K562 (cell line): ENCODE data around the gene COPS6. TPM values are rescaled to one million over a fixed set of nuclear protein-coding genes. Genes with fewer than 3 reads are reported as not detected.

Source experiments
- ELF4 ChIP-seq: fragments of 450-650 bp; formaldehyde crosslinking; IDR thresholded peaks from 2 replicates; pipeline ENCODE4 v1.4.0; 2022; ENCODE audit warnings: missing genetic modification characterization
- HNRNPK ChIP-seq: fragments of 200-400 bp; formaldehyde crosslinking; IDR thresholded peaks from one replicate; pipeline ENCODE4 v1.6.1; 2018; ENCODE audit warnings: mild to moderate bottlenecking, low read depth, low read length; ENCODE audit not compliant: poor library complexity, severe bottlenecking
- KDM2B ChIP-seq: fragments of 250-450 bp; sonication (Bioruptor Pico); IDR thresholded peaks from 2 replicates; pipeline ENCODE4 v1.8.0; 2021; ENCODE audit warnings: mild to moderate bottlenecking, moderate library complexity
- MBD2 ChIP-seq: sonication (generic); IDR thresholded peaks from 2 replicates; pipeline ENCODE4 v1.6.1; 2016; ENCODE audit warnings: low read depth, borderline replicate concordance
- REST ChIP-seq, 2 experiments: fragments of 450-650 bp; formaldehyde crosslinking in 1 of 2; IDR thresholded peaks; 2 replicates each; pipeline versions ENCODE4 v1.4.0 to v1.6.1; 2014 to 2020; ENCODE audit warnings: mild to moderate bottlenecking in 2 of 2, borderline replicate concordance in 1 of 2, low read depth in 1 of 2
- SIN3B ChIP-seq: fragments of 450-650 bp; IDR thresholded peaks from 2 replicates; pipeline ENCODE4 v1.6.1; 2017; ENCODE audit warnings: low read depth, mild to moderate bottlenecking, moderate library complexity
- polyA plus RNA-seq, 8 experiments: library from polyadenylated mRNA; depleted of rRNA in 4 of 8; stranded (reverse) in 5 of 8; unstranded in 3 of 8; fragments of >200 nt; fragmentation: Nextera tagmentation in 2 of 8; fragmentation: Illumina TruSeq in 1 of 8; extraction: Ambion mirVana in 2 of 8; extraction: Trizol in 1 of 8; gene quantifications; 2 replicates each; pipeline versions ENCODE4 v1.2.1 to v1.2.3, GENCODE V29; 2011 to 2014; ENCODE audit warnings: inconsistent platforms in 1 of 8, missing spikeins in 1 of 8
- total RNA-seq, 7 experiments: library from RNA; depleted of rRNA in 6 of 7; stranded (reverse); fragments of >200 nt in 6 of 7; fragmentation: Illumina TruSeq in 2 of 7; extraction: Trizol in 2 of 7; gene quantifications; 2 replicates each; pipeline versions ENCODE4 v1.2.1 to v1.2.3, GENCODE V29; 2011 to 2021; ENCODE audit warnings: low replicate concordance in 1 of 7
- TF ChIP-seq, protein P1 (sequence below): fragments of 250-450 bp; sonication (Bioruptor Pico); IDR thresholded peaks from 2 replicates; pipeline ENCODE4 v1.5.0; 2020; ENCODE audit warnings: mild to moderate bottlenecking
- TF ChIP-seq, protein P2 (sequence below): sonication (generic); formaldehyde crosslinking; IDR thresholded peaks from 2 replicates; pipeline ENCODE4 v1.8.0; 2022; ENCODE audit warnings: mild to moderate bottlenecking, missing genetic modification reagents

The COPS6 gene
- total and polyA plus RNA-seq, 9 of the 15 experiments (the other 6 are each of a cell fraction or from before 2014, with no cell fraction given): 63.0 to 331 (median 168) TPM

- TF ChIP-seq, protein P1, sequence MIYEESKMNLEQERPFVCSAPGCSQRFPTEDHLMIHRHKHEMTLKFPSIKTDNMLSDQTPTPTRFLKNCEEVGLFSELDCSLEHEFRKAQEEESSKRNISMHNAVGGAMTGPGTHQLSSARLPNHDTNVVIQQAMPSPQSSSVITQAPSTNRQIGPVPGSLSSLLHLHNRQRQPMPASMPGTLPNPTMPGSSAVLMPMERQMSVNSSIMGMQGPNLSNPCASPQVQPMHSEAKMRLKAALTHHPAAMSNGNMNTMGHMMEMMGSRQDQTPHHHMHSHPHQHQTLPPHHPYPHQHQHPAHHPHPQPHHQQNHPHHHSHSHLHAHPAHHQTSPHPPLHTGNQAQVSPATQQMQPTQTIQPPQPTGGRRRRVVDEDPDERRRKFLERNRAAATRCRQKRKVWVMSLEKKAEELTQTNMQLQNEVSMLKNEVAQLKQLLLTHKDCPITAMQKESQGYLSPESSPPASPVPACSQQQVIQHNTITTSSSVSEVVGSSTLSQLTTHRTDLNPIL (CRISPR knock-in tag): no peak
- TF ChIP-seq HNRNPK: no peak
- TF ChIP-seq REST (IDR thresholded peaks at IDR 0.05; ENCODE audit: borderline replicate concordance): no peak
- no peak for TF ChIP-seq REST (CRISPR knock-in tag; IDR thresholded peaks at IDR 0.05; ENCODE audit: low read depth)
- TF ChIP-seq MBD2: no peak
- no peak for TF ChIP-seq ELF4
- TF ChIP-seq KDM2B (CRISPR knock-in tag): no peak
- TF ChIP-seq SIN3B: no peak
- TF ChIP-seq, protein P2, sequence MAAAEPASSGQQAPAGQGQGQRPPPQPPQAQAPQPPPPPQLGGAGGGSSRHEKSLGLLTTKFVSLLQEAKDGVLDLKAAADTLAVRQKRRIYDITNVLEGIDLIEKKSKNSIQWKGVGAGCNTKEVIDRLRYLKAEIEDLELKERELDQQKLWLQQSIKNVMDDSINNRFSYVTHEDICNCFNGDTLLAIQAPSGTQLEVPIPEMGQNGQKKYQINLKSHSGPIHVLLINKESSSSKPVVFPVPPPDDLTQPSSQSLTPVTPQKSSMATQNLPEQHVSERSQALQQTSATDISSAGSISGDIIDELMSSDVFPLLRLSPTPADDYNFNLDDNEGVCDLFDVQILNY (CRISPR knock-in tag): no peak
These were observed 7.7 kb upstream of the COPS6 start (continued) for GRCh38 chr7:100080907-100081534.
